Right ventricle myocardium inferior (tissue), 1 donor: ENCODE measurements around the gene BEND5. TPM values are rescaled to one million over a fixed set of nuclear protein-coding genes. Genes with fewer than 3 reads are reported as not detected.
A peak's percentile ranks its signal among the peaks of the same experiment; 100 is the strongest.

ENCODE experiments used
- ATAC-seq: fragments of 200-7000 bp; cut with Tn5 transposase; one replicate; pipeline ENCODE4 v1.9.1; 2020; ENCODE audit warnings: mild to moderate bottlenecking, moderate library complexity
- DNase-seq: peaks from one replicate; pipeline ENCODE4 v3.0.0; 2021; ENCODE audit errors: missing footprints
- intact Hi-C: fragments of 100-400 bp; cut with DNase I; formaldehyde crosslinking; loops from one replicate; pipeline ENCODE4 v1.11.0; 2022
- long read RNA-seq: library from polyadenylated mRNA; unstranded; transcript quantifications from one replicate; pipeline ENCODE4 v2.0.0, GENCODE V29; 2021
- total RNA-seq: library from RNA; stranded (reverse); fragmentation: NEBNext Ultra II Directional; extraction: Animal tissue kit (Norgen Biotek cat#: 25700); gene quantifications from one replicate; pipeline ENCODE4 v1.2.1, GENCODE V29; 2021
- donor health status: DM: no; HTN: yes; CAD: no; lungs with severe emphysema.

The BEND5 gene, protein sequence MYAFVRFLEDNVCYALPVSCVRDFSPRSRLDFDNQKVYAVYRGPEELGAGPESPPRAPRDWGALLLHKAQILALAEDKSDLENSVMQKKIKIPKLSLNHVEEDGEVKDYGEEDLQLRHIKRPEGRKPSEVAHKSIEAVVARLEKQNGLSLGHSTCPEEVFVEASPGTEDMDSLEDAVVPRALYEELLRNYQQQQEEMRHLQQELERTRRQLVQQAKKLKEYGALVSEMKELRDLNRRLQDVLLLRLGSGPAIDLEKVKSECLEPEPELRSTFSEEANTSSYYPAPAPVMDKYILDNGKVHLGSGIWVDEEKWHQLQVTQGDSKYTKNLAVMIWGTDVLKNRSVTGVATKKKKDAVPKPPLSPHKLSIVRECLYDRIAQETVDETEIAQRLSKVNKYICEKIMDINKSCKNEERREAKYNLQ
- 4.6 TPM for total RNA-seq
- long read RNA-seq, partial matches to known transcripts: 0 of 2 reads
- long read RNA-seq, other reads (novel, unspliced or antisense): 0 of 2 reads

DNA sequence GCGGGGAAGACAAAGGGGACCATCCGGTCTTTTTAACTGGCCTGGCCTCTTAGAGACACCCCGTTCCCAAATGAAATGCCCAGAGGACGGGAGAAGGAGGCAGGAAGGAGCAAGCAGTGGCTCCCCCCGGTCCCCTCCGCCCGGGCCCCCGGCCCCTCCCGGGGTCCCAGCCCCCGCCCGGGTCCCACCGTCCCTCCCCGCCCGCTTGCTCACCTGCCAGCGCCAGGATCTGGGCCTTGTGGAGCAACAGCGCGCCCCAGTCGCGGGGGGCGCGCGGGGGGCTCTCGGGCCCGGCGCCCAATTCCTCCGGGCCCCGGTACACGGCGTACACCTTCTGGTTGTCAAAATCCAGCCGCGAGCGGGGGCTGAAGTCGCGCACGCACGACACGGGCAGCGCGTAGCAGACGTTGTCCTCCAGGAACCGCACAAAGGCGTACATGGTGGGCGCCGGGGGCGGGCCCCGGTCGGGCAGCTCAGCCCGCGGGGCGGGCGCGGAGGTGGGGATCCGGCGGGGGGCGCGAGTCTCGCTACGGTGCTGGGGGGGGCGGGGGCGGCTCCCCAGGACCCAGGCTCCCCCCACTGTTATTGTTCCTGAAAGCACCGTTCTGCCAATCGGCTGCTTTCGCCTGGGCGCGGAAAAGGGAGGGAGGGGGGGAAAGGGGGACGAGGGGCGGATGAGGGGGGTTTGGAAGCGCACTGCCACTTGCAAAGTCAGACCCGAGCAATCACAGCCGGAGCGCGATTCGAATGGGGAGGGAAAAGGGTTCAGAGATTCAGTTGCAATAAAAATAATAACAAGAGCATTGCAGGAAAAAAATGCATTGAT is at the start of gene BEND5:
TSS of gene BEND5 (minus strand) at position 499 of the 826 bp plus-strand sequence. CDS start at position 439, 60 bp downstream.
- DNase-seq (peak; percentile 74), ATAC-seq (peak; percentile 79)
- intact Hi-C loops: no loop called here

DNA sequence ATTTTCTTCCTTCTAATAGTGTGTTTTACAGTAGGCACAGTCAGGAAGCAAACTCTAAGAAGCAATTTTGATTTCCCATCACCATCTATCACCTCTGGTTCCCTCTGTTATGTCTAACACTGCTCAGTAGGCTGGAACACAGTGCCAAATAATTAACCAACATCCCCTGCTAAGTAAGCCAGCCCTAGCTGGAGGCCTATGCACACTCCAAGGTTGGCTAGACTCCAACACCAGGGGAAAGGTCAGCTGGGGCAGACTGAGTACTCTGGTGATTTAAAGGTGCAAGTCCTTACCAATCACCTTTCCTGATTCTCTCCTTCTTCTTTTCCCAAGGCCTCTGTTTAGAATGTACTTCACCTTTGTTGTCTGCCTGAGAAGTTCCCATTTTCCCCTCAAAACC is 46.5 kb upstream of the BEND5 start:
- DNase-seq (no peak), ATAC-seq (peak; percentile 48)
- intact Hi-C loops: no loop called here

DNA sequence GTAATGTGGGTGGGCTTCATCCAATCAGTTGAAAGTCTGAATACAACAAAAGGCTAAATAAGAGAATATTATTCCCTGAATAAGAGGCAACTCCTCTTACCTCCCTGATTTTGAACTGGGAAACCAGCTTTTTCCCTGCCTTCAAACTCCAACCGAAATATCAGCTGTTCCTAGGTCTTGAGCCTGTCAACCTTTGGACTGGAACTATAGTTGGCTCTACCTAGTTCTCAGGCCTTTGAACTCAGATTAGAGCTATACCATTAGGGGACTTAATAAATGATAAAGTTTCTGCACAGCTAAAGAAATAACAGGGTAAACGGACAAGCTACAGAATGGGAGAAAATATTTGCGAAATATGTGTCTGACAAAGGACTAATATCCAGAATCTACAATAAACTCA is 43.8 kb upstream of the BEND5 start:
- intact Hi-C loops: no loop called here
- ATAC-seq (no peak), DNase-seq (no peak)

DNA sequence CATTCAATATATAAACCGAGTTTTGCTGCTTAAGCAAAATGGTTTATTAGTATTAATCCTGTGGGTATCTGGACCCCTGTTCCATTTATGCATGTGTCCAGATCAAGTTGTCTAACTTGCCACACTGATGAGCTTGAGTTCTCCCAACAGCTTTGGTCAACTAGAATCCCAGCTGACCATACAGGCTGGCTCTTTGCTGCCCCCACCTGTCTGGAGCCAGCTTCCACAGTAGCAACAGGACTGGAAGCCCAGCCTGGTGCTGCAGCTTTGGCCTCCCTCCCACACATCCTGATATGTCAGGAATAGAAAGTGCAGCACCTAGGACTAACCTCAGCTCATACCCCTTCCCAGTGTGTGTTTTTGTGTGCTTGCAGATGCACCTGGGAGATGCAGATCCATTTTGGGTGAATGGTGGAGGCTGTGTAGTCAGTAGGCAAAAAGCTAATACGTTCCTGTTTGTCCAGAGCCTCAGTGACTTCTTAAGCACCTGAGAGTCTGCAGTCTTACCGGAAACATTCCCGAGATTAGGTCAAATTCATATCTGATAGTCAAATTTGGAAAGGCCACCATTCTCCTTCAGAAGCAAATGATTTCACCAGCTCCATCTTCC is 40.9 kb upstream of the BEND5 start:
- peak; percentile 64 for DNase-seq
- peak; percentile 54 for ATAC-seq
- intact Hi-C loops: loop anchor here (5.0 to 10.0 kb wide), 2 partner anchors 140 to 243 kb away; no protein-coding TSS in a partner anchor

DNA sequence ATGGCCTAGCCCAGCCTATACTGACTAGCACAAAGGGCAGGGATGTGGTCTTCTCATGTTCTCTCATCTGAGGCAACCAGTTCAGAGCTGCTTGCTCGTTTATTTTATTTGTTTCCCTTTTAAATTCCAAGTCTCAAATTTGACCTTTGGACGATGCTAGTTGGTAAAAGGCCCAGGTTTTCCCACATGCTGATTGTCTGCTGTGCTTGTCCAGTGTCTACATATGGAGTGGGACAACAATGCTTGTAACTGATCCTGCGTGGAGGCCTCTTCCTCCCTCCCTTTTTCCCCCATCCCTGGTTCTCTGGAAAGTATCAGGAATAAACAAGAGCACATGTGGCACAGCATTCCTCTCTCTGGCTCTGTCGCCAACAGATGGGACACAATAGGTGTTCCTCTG is 34.0 kb upstream of the BEND5 start:
- ATAC-seq (no peak), DNase-seq (no peak)
- intact Hi-C loops: loop anchor here (10.0 kb wide), 1 partner anchor 236 kb away; no protein-coding TSS in a partner anchor

DNA sequence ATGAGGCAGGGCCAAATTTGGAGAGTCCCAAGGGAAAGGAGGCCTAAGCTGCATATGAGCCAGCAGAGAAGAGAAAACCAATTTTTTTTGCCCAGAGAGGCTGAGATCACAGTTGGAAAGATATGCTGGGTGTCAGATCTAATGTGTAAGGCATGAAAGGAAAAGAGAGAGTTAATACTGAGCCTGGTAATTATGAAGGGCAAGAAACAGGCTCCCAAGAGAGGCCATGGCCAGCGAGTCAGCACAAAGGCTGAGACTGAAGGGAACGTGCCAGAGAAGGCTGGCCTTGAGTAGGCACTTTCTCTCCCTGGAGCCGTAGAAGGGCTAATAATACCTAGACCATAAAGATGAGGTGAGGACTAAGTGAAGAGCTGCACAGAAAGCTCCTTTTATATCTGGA is 31.8 kb upstream of the BEND5 start:
- ATAC-seq (no peak), DNase-seq (no peak)
- intact Hi-C loops: no loop called here

DNA sequence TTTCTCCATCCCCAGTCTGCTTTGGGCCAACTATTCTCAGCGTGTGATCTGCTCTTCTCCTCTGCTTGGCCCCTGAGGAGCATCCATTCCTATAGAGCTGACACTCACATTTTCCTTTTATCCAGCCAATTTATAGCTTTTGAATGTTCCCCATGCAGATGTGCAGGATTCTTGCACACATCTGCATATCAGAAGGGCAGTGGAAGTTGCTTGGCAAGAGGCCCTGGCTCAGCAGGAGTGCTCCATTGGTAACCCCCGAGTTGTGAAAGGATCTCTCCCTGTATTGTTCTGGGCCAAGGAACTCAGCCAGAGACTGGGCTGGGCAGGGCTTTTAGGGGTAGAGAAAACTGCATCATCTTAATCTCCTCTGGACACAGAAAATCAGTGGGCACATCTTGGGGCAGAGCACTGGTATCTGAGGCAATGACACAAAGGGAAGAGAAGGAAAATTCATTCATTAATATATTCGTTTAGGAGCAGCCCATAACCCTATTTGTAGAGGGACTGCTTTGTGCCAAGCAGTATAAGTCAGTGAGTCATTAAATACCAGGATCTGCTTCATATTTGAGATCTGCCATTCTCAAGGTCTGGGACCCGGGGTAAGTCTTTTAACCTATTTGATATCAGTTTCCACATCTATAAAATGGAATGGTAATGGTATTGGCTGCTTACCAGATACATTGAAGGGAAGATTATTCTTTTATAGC is 31.0 kb upstream of the BEND5 start:
- DNase-seq: no peak
- ATAC-seq: no peak
- intact Hi-C loops: no loop called here

DNA sequence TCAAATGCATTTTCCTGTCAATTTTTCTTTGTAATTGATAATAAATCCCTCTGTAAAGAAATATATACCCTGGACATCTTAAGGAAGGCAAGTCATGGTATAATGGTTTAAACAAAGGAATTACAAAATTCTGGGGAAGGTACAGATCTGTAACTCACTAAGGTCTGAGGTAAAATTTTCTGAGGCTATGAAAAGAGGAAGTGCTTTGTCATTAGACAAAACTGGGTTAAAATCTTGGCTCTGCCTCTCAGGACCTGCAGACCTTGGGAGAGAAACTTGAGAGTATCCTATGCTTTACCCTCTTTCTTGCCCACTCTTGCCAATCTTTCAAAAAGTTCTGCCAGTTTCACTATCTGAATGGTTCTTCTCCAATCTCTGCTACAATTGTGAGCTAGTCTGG is 26.8 kb upstream of the BEND5 start:
- intact Hi-C loops: no loop called here
- no peak for DNase-seq
- no peak for ATAC-seq

DNA sequence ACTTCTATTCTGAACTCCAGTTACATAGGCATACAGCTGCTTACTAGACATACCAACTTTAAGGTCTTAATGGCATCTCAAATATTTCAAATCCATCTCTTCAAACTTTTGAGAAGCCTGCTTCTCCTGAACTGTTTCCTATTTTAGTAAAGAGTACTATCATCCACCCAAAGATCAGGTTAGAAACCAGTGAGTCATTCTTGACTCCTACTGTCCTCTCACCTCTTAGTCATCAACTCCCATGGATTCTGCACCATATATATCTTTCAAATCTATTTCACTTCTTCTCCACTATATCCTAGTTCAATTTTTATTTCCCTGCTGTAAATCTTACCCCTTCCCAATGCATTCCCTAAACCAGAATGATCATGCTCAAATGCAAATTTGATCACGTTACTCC is 18.1 kb upstream of the BEND5 start:
- no peak for ATAC-seq
- intact Hi-C loops: no loop called here

DNA sequence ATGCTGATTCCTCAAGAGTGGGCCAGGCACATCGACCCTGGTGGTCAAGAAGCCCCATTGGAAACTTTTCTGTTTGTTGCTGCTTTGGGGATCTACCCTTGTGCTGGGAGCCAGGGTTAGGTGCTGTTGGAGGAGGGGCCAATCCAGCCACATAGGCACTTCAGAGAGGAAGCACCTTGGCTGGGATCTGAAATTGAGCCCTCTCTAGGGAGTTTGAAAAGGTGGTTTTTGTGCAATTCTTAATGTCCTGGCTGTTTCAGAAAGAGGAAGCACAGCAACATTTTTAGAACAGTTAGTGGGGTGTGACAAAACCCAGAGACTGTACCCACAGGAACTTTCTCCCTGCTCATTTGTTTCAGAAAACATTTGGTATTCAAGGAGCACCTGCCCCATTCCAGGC is 17.2 kb upstream of the BEND5 start:
- DNase-seq (no peak), ATAC-seq (no peak)
- intact Hi-C loops: no loop called here

More for the DNA sequence above, 18.1 kb upstream of the BEND5 start:
- DNase-seq: no peak

DNA sequence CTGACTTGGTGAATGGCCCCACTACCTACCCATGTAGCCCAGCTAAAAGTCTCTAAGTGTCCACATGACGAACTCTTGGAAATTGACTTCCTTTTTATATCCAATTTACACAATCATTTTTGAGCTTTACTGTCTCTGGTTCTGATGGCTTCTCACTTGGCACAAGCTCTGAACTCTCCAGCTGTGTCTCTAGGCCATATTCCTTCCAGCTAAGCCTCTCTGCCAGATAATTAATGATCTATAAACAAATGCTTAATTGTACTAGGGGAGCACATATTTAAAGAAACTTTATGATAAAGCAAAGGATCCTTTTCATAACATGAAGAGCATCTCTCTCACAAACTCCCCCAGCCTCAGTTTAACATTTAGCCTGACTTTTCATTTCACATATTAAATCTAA is 16.3 kb upstream of the BEND5 start:
- intact Hi-C loops: no loop called here
- no peak for ATAC-seq
- DNase-seq: no peak

DNA sequence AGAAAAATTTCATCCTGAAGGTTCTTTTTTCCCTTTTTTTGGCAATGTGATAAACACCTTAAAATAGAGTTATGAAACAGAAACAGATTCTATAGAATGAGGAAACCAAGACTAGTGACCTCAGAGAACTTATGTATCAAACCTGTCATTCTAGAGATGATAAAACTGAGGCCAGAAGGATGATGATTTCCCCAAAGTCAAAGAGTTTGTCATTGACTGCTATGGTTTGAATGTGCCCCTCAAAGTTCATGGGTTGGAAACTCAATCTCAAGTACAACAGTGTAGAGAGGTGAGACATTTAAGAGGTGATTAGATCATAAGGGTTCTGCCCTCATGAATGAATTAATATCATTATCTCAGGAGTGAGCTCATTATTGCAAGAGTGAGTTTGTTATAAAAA is 13.7 kb upstream of the BEND5 start:
- ATAC-seq (no peak), DNase-seq (no peak)
- intact Hi-C loops: no loop called here

DNA sequence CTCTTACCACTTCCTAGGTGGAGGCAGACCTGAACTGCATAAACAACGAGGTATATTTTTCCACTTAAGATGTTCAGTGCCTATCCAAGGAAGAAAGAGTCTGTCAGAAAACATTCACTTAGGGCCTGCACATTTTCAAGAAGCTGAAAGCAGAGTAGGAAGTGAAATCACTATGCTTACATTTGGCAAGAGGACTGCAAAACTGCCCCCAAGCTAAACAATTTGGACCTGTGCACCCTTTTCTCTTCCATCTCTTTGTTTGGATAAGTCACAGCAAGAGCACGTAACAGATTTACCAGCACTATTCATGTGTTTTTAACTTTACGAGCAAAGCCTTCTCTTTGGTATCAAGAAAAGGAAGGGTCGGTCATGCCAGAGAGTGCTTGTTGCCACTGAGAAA is 13.2 kb upstream of the BEND5 start:
- intact Hi-C loops: no loop called here
- ATAC-seq (no peak), DNase-seq (no peak)

DNA sequence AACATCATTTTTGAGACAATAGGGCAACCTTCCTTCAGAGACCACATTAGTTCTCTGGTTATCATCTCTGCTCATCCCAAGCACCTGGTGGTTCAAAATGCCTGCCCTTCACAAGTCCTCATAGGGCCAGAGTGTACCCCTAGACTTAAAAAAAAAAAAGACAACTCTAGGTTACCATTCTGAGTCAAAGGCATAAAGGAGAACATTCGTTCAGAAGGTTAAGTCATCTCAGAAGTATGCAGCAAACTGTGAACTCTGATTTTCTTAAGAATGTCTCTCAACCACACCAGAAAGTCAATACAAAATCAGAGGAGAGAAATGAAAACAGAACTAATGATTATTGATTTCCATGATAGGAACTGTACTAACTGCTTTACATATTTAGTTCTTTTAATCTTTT is 9.2 kb upstream of the BEND5 start:
- DNase-seq (no peak), ATAC-seq (no peak)
- intact Hi-C loops: no loop called here

DNA sequence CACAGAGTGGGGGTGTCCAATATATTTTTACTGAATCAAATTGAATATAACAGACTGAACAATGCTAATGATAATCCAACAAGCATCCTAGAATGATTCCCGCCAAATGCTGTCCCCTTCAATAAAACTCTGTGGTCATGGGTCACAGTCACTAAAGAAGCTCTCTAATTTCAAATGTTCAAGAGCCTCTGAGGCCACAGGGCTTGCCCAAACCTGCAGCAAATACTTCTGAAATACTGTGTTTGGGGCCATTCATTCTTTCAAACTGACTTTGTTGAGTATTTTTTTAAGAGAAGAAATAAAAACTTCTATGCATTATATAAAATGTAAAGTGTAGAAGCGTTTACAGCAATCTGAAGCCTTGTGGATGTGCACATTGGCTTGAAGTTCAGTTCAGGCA is 7.6 kb upstream of the BEND5 start:
- no peak for DNase-seq
- no peak for ATAC-seq
- intact Hi-C loops: loop anchor here (5.0 kb wide), 1 partner anchor 1357 kb away; no protein-coding TSS in a partner anchor

DNA sequence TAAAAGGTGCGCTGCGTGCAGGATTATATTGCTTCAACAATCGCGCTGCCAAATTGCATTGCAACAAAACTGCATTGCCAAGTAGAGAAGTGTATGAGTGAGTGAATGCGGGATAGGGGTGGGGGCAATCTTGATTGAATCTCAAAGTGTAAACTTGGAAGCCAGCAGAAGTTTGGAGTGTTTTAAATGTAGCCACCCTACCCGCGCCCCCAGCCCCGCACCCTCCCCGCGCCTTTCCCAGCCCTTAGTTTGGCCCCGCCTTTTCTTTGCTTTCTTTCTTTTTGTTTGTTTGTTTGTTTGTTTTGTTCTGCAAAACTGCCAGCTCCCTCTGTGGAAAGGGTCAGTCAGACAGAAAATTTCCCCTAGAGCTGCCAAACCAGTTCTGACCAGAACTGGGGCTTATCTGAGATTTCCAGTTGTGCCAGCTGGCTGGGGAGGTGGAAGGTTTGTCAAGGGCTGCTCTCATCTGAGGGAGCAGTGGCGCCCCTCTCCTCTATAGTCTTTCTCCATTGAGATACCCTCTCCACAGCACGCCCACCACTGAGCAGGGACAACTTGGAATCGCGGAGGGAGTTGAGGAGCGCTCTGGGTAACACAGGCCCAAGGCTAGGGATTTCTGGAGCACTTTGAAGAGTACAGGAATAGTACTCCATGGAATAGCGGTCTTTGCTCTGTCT is 666 bp upstream of the BEND5 start:
- intact Hi-C loops: no loop called here
- DNase-seq (no peak), ATAC-seq (peak; percentile 24)

DNA sequence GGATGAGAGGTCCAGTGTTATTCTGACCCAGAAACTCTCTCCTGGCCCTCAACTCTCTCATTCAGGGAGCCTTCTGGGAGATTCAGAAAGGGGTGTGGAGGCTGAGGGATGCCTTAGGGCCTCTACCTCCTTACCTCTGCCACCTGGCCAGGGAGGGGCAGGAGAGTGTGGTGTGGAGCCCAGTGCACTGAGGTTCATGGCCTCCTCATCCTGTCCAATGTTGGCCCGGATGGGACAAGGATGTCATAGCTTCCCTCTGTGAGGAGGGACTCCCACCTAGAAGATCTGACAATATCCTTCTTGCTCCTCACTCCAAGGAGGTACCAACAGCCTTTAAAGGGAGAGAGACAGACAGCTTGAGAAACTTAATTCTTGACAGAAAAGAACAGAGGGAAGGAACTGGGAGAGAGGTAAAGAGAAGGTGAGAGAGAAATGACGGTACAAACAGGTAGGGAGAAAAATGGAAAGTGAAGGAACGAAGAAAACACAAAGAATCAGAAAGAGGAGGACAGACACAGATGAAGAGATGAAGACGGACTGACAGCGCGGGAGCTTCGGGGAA is 779 bp downstream of the BEND5 start:
- DNase-seq: no peak
- no peak for ATAC-seq
- intact Hi-C loops: no loop called here

DNA sequence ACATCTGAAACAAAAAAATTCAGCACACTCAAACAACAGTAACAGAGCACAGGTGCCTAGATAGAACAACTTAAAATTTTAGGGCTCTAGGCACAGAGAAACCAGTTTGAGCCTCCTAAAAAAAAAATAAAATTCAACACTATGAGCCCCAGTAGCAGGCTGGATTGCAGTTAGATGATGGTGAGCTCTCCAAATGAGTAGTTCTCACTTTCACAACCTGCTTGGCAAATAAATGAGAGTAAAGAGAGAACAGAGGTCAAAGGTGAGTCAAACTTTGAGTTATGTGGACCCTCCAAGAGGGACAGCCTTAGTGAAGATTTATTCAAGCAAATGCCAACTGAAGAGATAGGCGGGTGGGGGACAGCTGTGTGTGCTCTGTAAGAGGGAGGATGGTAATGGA is 3.6 kb downstream of the BEND5 start:
- intact Hi-C loops: no loop called here
- no peak for ATAC-seq
- no peak for DNase-seq
